Measurements from ENCODE around the gene CHMP5. TPM values are rescaled to one million over a fixed set of nuclear protein-coding genes. Genes with fewer than 3 reads are reported as not detected.

Gene CHMP5
- polyA plus RNA-seq, 1 of the 3 experiments (the other 2 are of a cell fraction), result 88.3 TPM

GRCh38 chr9:33270146-33270545 is 5.3 kb downstream of the CHMP5 start:
- H4K20me1 ChIP-seq (ENCODE audit: insufficient read depth), result no peaks in the 10 kb centered on the region
- ChIA-PET CTCF (no interaction called here), POLR2A (no interaction called here)
- no peak overlapping the region for H3K9ac ChIP-seq
- WGBS (ENCODE audit: low lambda C conversion rate), result 96% methylated on average over 3 of the region's 3 CpGs
- H3K27me3 ChIP-seq (ENCODE audit: insufficient read depth), result no peaks in the 10 kb centered on the region
- no peak for DNase-seq
- H3F3A ChIP-seq (replicated peaks; ENCODE audit: insufficient read depth), result peaks cover 18% of the 10 kb centered on the region
- H3K79me2 ChIP-seq (ENCODE audit: insufficient read depth), result peaks cover 47% of the 10 kb centered on the region
- peaks cover 64 to 74% of the 10 kb centered on the region in 2 experiments for H3K36me3 ChIP-seq (replicated peaks in 1 of 2; ENCODE audit: control insufficient read depth in 1 of 2, insufficient read depth in 2 of 2, low read length in 1 of 2)
- no peak for TF ChIP-seq EP300 (IDR thresholded peaks at IDR 0.05; ENCODE audit: borderline replicate concordance in 1 of 2, low read depth in 1 of 2, low read length in 1 of 2)
- no peak for TF ChIP-seq TEAD4 (IDR thresholded peaks at IDR 0.05; ENCODE audit: borderline replicate concordance, insufficient read depth)
- TF ChIP-seq FOXM1 (IDR thresholded peaks at IDR 0.05; ENCODE audit: low read depth), result no peak
- no peak for TF ChIP-seq MXI1 (IDR thresholded peaks at IDR 0.05; ENCODE audit: low read depth, low read length)
- TF ChIP-seq ZBTB33 (IDR thresholded peaks at IDR 0.05; ENCODE audit: borderline replicate concordance, low read depth), result no peak
- no peak for TF ChIP-seq REST (IDR thresholded peaks at IDR 0.05; ENCODE audit: low read depth, low read length)
- no peak for TF ChIP-seq USF1 (IDR thresholded peaks at IDR 0.05; ENCODE audit: borderline replicate concordance, low read depth)
- no peak for TF ChIP-seq YY1 (IDR thresholded peaks at IDR 0.05; ENCODE audit: low read depth)
- TF ChIP-seq IRF3 (IDR thresholded peaks at IDR 0.05; ENCODE audit: low read depth, low read length), result no peak
- no peak for TF ChIP-seq RFX5 (IDR thresholded peaks at IDR 0.05; ENCODE audit: low read length)
- TF ChIP-seq MAX (IDR thresholded peaks at IDR 0.05; ENCODE audit: low read depth), result no peak
- H3K9me3 ChIP-seq, result no peaks in the 10 kb centered on the region
- H3K4me2 ChIP-seq, result no peak overlapping the region
- no peak overlapping the region for H2AFZ ChIP-seq (ENCODE audit: low read depth)
- H3K9me2 ChIP-seq, result no peaks in the 10 kb centered on the region
- H3K4me1 ChIP-seq (ENCODE audit: control insufficient read depth in 1 of 2, insufficient read depth in 2 of 2, low read depth in 1 of 2, low read length in 1 of 2), result peaks cover 8 to 9% of the 10 kb centered on the region in 2 experiments; a peak in 3 of 4 replicates
- no peak overlapping the region for H3K27ac ChIP-seq (ENCODE audit: low read depth in 2 of 2, low read length in 1 of 2)
- H3K4me3 ChIP-seq (ENCODE audit: low read depth in 2 of 2, low read length in 1 of 2), result no peak overlapping the region

Data from SK-N-SH (cell line).